Measurements from ENCODE around the gene ATL3.

DNA sequence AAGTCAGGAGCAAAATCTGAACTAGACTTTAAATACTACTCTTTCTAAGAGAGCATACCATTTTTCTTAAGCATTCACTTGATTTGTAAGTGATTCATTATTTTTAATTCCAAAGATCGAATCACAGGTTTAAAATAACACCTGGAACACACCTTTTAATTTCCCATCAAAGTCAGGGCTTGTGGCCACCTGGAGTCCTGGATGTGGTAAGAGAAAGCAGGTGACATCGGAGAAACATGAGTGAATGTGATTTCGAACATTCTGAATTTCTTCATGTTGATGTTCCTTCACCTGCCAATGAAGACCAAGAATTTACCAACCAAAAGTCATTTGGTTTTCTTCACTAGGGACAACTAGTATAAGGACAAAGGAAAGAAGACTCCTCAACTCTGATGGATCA, 28.0 kb downstream of the ATL3 start:
- TF ChIP-seq, protein P1, sequence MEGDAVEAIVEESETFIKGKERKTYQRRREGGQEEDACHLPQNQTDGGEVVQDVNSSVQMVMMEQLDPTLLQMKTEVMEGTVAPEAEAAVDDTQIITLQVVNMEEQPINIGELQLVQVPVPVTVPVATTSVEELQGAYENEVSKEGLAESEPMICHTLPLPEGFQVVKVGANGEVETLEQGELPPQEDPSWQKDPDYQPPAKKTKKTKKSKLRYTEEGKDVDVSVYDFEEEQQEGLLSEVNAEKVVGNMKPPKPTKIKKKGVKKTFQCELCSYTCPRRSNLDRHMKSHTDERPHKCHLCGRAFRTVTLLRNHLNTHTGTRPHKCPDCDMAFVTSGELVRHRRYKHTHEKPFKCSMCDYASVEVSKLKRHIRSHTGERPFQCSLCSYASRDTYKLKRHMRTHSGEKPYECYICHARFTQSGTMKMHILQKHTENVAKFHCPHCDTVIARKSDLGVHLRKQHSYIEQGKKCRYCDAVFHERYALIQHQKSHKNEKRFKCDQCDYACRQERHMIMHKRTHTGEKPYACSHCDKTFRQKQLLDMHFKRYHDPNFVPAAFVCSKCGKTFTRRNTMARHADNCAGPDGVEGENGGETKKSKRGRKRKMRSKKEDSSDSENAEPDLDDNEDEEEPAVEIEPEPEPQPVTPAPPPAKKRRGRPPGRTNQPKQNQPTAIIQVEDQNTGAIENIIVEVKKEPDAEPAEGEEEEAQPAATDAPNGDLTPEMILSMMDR (IDR thresholded peaks at IDR 0.05), result no peak
- no peak for TF ChIP-seq POLR2A (IDR thresholded peaks at IDR 0.05)
- no peak for TF ChIP-seq POLR2AphosphoS5 (IDR thresholded peaks at IDR 0.05)
